DND-41 (cell line): Measurements from ENCODE around the gene FOXK1.

ENCODE experiments used
- CTCF ChIP-seq: IDR thresholded peaks from 2 replicates; pipeline ENCODE4 v1.5.1; 2012; ENCODE audit warnings: borderline replicate concordance, low read length, moderate library complexity, mild to moderate bottlenecking; ENCODE audit not compliant: poor library complexity, severe bottlenecking; ENCODE audit errors: extremely low read depth
- EZH2 ChIP-seq: IDR thresholded peaks from 3 replicates; pipeline ENCODE4 v1.6.1; 2012; ENCODE audit warnings: borderline replicate concordance, low read depth, mild to moderate bottlenecking, moderate library complexity, low read length, inconsistent platforms; ENCODE audit not compliant: severe bottlenecking

GRCh38 chr7:4764402-4765007 lies 82.4 kb downstream of the FOXK1 start:
- TF ChIP-seq CTCF (no peak), EZH2 (no peak)
